DOHH2 (cell line): Measurements from ENCODE around the gene NFATC4.

ENCODE experiments used
- H3F3A ChIP-seq: fragments of 200-600 bp; sonication (generic), shearing (Covaris generic); 2 replicates; pipeline ENCODE4 v1.6.0; 2016; ENCODE audit warnings: antibody characterized with exemption, mild to moderate bottlenecking; ENCODE audit not compliant: control insufficient read depth, insufficient read depth
- H3K27ac ChIP-seq: fragments of 200-600 bp; sonication (generic); 2 replicates; pipeline ENCODE4 v1.5.1; 2014; ENCODE audit warnings: low read depth, mild to moderate bottlenecking, low read length, moderate library complexity
- H3K27me3 ChIP-seq: fragments of 200-600 bp; sonication (generic); 2 replicates; pipeline ENCODE4 v1.6.1; 2014; ENCODE audit warnings: mild to moderate bottlenecking, low read length, mixed read lengths; ENCODE audit not compliant: control insufficient read depth
- H3K36me3 ChIP-seq: fragments of 200-600 bp; sonication (generic); 2 replicates; pipeline ENCODE4 v1.6.1; 2014; ENCODE audit warnings: mild to moderate bottlenecking, low read length, moderate library complexity, mixed read lengths; ENCODE audit not compliant: control insufficient read depth
- H3K4me1 ChIP-seq: fragments of 200-600 bp; sonication (generic); 2 replicates; pipeline ENCODE4 v1.6.1; 2014; ENCODE audit warnings: mild to moderate bottlenecking, low read length, mixed read lengths; ENCODE audit not compliant: control insufficient read depth
- H3K4me2 ChIP-seq: fragments of 200-600 bp; sonication (generic); 2 replicates; pipeline ENCODE4 v1.6.0; 2014; ENCODE audit warnings: mild to moderate bottlenecking, low read length, moderate library complexity
- H3K4me3 ChIP-seq: fragments of 200-600 bp; sonication (generic); 2 replicates; pipeline ENCODE4 v1.5.1; 2014; ENCODE audit warnings: mild to moderate bottlenecking, low read length, mixed read lengths
- H3K79me2 ChIP-seq: fragments of 200-600 bp; sonication (generic); 2 replicates; pipeline ENCODE4 v1.6.1; 2014; ENCODE audit warnings: mild to moderate bottlenecking, low read length, mixed read lengths; ENCODE audit not compliant: control insufficient read depth
- H3K9me2 ChIP-seq: fragments of 200-600 bp; sonication (generic); replicated peaks from 2 replicates; pipeline ENCODE4 v1.6.1; 2014; ENCODE audit warnings: mild to moderate bottlenecking, low read length, mixed read lengths; ENCODE audit not compliant: control insufficient read depth
- H3K9me3 ChIP-seq: fragments of 200-600 bp; sonication (generic); 2 replicates; pipeline ENCODE4 v1.6.1; 2014; ENCODE audit warnings: antibody characterized with exemption, low read length, mixed read lengths; ENCODE audit not compliant: control insufficient read depth, insufficient read depth
- H4K20me1 ChIP-seq: fragments of 200-600 bp; sonication (generic); 2 replicates; pipeline ENCODE4 v1.6.0; 2014; ENCODE audit warnings: low read depth, mild to moderate bottlenecking, antibody characterized with exemption, low read length, moderate library complexity; ENCODE audit not compliant: control insufficient read depth, insufficient read depth
- EZH2phosphoT487 ChIP-seq: fragments of 200-600 bp; sonication (generic); IDR thresholded peaks from 2 replicates; pipeline ENCODE4 v1.6.1; 2017; ENCODE audit warnings: borderline replicate concordance, mild to moderate bottlenecking, antibody characterized with exemption, low read length, moderate library complexity, mixed read lengths
- TF ChIP-seq, protein P1 (sequence below): fragments of 200-600 bp; sonication (generic); IDR thresholded peaks from one replicate; pipeline ENCODE4 v1.5.1; 2014; ENCODE audit warnings: antibody characterized with exemption, mild to moderate bottlenecking, low read depth, low read length; ENCODE audit not compliant: poor library complexity, severe bottlenecking

The NFATC4 gene

DNA sequence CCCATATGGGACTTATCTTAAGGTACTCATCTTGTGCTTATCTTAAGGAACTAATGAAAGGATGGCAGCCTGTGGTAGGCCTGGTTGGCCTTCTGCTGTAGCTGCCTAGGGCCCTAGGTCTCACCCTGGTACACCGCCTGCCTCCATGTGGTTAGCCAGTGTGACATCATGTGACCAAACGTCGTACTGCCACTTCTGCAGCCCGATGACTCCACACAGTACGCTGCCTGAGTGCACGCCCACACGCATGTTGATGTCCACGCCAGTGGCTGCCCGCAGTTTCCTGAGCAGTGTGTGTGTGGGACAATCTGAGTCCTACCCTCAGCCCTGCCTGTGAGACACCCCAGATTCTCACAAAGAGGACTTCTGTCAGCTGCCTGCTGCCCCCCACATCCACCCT lies 38.2 kb upstream of the NFATC4 start:
- no peaks in the 10 kb centered on the region for H3K9me3 ChIP-seq

DNA sequence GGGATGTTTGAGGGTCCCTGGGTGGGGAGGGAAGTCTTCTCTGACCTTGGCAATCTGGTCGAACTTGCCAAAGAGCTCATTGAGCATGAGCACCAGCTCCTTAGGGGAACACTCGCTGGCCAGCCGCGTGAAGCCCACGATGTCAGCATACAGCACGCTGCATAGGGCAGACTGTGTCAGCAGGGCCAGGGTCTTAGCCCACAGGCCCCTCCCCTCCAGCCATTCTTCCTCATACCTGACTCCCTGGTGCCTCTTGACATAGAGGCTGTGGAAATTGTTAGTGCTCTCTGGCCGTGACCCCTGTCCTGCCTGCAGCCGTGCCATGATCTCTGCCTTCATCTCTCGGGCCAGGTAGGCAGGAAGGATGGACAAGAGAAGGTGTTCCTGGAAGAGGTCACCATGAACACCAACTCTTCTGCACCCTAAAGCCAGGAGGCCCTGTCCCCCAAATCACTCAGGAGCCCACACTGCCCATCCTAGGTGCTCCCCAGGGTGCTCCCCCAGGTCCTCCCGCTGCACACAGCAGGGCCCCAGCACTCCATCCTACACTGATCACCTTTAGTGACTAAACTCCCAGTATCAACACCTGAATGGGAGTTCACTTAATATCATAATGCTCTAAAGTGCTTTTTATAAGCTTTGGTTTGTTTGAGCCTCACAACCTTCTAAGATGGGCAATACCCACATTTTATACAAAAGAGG lies 36.9 kb upstream of the NFATC4 start:
- H4K20me1 ChIP-seq = no peaks in the 10 kb centered on the region
- H3K4me3 ChIP-seq = no peak overlapping the region
- no peaks in the 10 kb centered on the region for H3K36me3 ChIP-seq
- TF ChIP-seq, protein P1, sequence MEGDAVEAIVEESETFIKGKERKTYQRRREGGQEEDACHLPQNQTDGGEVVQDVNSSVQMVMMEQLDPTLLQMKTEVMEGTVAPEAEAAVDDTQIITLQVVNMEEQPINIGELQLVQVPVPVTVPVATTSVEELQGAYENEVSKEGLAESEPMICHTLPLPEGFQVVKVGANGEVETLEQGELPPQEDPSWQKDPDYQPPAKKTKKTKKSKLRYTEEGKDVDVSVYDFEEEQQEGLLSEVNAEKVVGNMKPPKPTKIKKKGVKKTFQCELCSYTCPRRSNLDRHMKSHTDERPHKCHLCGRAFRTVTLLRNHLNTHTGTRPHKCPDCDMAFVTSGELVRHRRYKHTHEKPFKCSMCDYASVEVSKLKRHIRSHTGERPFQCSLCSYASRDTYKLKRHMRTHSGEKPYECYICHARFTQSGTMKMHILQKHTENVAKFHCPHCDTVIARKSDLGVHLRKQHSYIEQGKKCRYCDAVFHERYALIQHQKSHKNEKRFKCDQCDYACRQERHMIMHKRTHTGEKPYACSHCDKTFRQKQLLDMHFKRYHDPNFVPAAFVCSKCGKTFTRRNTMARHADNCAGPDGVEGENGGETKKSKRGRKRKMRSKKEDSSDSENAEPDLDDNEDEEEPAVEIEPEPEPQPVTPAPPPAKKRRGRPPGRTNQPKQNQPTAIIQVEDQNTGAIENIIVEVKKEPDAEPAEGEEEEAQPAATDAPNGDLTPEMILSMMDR = no peak
- TF ChIP-seq EZH2phosphoT487 = no peak
- no peaks in the 10 kb centered on the region for H3K79me2 ChIP-seq
- peaks cover 36% of the 10 kb centered on the region for H3K4me1 ChIP-seq
- H3K9me3 ChIP-seq = no peaks in the 10 kb centered on the region
- peaks cover 16% of the 10 kb centered on the region for H3K27me3 ChIP-seq
- H3K4me2 ChIP-seq = no peak overlapping the region
- H3F3A ChIP-seq = no peaks in the 10 kb centered on the region; the same call in 1 of the 2 replicates
- no peak overlapping the region for H3K27ac ChIP-seq
- no peaks in the 10 kb centered on the region for H3K9me2 ChIP-seq

More for the DNA sequence above, 38.2 kb upstream of the NFATC4 start:
- peaks cover 36% of the 10 kb centered on the region for H3K4me1 ChIP-seq
- H3K4me3 ChIP-seq = no peak overlapping the region
- H3K27me3 ChIP-seq = peaks cover 16% of the 10 kb centered on the region
- TF ChIP-seq, protein P1 = no peak
- TF ChIP-seq EZH2phosphoT487 = no peak
- H3K27ac ChIP-seq = no peak overlapping the region
- H3K79me2 ChIP-seq = no peaks in the 10 kb centered on the region
- H4K20me1 ChIP-seq = no peaks in the 10 kb centered on the region
- no peak overlapping the region for H3K4me2 ChIP-seq
- no peaks in the 10 kb centered on the region; the same call in 1 of the 2 replicates for H3F3A ChIP-seq
- no peaks in the 10 kb centered on the region for H3K36me3 ChIP-seq
- H3K9me2 ChIP-seq = no peaks in the 10 kb centered on the region

DNA sequence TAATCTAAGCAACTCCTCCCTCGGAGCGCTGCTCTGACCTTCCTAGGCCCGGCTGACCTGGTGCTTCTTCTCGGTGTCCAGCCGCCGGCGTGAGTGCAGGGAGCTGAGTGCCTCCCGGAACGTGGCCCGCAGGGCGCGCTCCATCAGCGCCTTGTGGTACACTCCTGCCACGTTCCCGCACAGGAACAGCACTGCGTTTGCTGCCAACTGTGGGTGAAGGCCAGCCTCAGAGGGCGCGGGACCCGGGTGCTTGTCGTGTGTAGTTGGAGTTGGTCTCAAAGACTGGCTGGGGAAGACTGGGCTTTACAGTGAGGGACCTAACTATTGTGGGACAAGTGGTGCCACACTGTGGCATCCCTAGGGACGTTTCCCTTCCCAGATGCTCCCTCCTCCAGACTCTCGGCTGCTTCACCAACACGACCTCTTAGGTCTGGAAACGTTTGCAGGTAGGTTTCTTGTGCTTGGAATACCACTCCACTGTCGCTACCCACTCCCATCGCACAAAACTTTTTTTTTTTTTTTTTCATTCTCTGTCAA lies 36.2 kb upstream of the NFATC4 start:
- Histone ChIP-seq H3K36me3 (no peaks in the 10 kb centered on the region), H3K27ac (no peak overlapping the region), H3K27me3 (peaks cover 16% of the 10 kb centered on the region), H3K9me3 (no peaks in the 10 kb centered on the region), H4K20me1 (no peaks in the 10 kb centered on the region), H3F3A (no peaks in the 10 kb centered on the region; the same call in 1 of the 2 replicates), H3K4me2 (peak overlapping the region; percentile 83), H3K79me2 (no peaks in the 10 kb centered on the region), H3K4me1 (peaks cover 36% of the 10 kb centered on the region), H3K4me3 (peak overlapping the region; percentile 66), H3K9me2 (no peaks in the 10 kb centered on the region)
- TF ChIP-seq, protein P1 = no peak
- no peak for TF ChIP-seq EZH2phosphoT487
